Lung (tissue), 12 donors: ENCODE data around the gene ALDH1B1. TPM values are rescaled to one million over a fixed set of nuclear protein-coding genes. Genes with fewer than 3 reads are reported as not detected.

Experiments
- ATAC-seq: fragments of 200-7000 bp; cut with Tn5 transposase; one replicate; pipeline ENCODE4 v1.9.1; 2020; ENCODE audit warnings: moderate number of reproducible peaks; ENCODE audit not compliant: insufficient read depth, low FRiP score
- DNase-seq, 3 donors: peaks; one replicate each; pipeline ENCODE4 v3.0.0-alpha.2; 2013 to 2017
- H3K27ac ChIP-seq, 2 donors: one replicate each; pipeline ENCODE4 v1.5.1; 2013; ENCODE audit warnings: mild to moderate bottlenecking in 2 of 2, moderate library complexity in 2 of 2, control low read depth in 1 of 2, inconsistent platforms in 1 of 2, low read depth in 1 of 2, low read length in 1 of 2
- H3K27me3 ChIP-seq, 3 donors: one replicate each; pipeline ENCODE4 v1.5.1; 2013; ENCODE audit warnings: low read length in 2 of 3; ENCODE audit not compliant: control insufficient read depth in 3 of 3, insufficient read depth in 3 of 3
- H3K36me3 ChIP-seq, 4 donors: one replicate each; pipeline ENCODE4 v1.5.1; 2013; ENCODE audit warnings: low read length in 4 of 4, mild to moderate bottlenecking in 1 of 4, moderate library complexity in 1 of 4; ENCODE audit not compliant: control insufficient read depth in 4 of 4, insufficient read depth in 4 of 4
- H3K4me1 ChIP-seq, 5 donors: one replicate each; pipeline ENCODE4 v1.5.1; 2013; ENCODE audit warnings: low read length in 5 of 5, mild to moderate bottlenecking in 2 of 5, moderate library complexity in 1 of 5; ENCODE audit not compliant: control insufficient read depth in 5 of 5, insufficient read depth in 5 of 5
- H3K4me3 ChIP-seq: one replicate; pipeline ENCODE4 v1.5.1; 2013; ENCODE audit warnings: mild to moderate bottlenecking, control low read depth, moderate library complexity
- H3K9ac ChIP-seq, 2 donors: one replicate each; pipeline ENCODE4 v1.5.1; 2013; ENCODE audit warnings: low read length in 2 of 2, control low read depth in 1 of 2; ENCODE audit not compliant: insufficient read depth in 1 of 2
- H3K9me3 ChIP-seq, 4 donors: one replicate each; pipeline ENCODE4 v1.5.1; 2013; ENCODE audit warnings: low read length in 3 of 4, mild to moderate bottlenecking in 1 of 4, moderate library complexity in 1 of 4; ENCODE audit not compliant: control insufficient read depth in 4 of 4, insufficient read depth in 3 of 4
- whole genome bisulfite sequencing, 2 donors: extraction: QIAGEN DNeasy Blood & Tissue Kit; methylation state at CpG; one replicate each; pipeline ENCODE4 v1.1.7; 2013; 5-methylcytosine and 5-hydroxymethylcytosine counted together
- polyA plus RNA-seq, 2 donors: library from polyadenylated mRNA; stranded (reverse); fragments of 200-250 nt; gene quantifications; one replicate each; pipeline ENCODE4 v1.2.1, GENCODE V29; 2013
- total RNA-seq, 2 donors: library from RNA; depleted of rRNA in 1 of 2; stranded (reverse); fragments of >200 nt in 1 of 2; gene quantifications; one replicate each; pipeline ENCODE4 v1.2.1, GENCODE V29; 2014 to 2021
- TF ChIP-seq, protein P1 (sequence below): IDR thresholded peaks from 2 replicates; pipeline ENCODE4 v1.5.1; 2012; ENCODE audit warnings: mild to moderate bottlenecking; ENCODE audit errors: control extremely low read depth, extremely low read depth
- donor health status: control.
- donor health status: control.
- donor health status: Bipolar disorder and iron deficiency.
- donor health status: healthy.
- donor health status: DM: yes; HTN: yes; CAD: no.

The ALDH1B1 gene
- total and polyA plus RNA-seq, 4 donors = 6.4 to 21.1 (median 12.0) TPM

- 79 to 87% methylated on average over 3 of the region's 3 CpGs for WGBS, 2 donors
- no peaks in the 10 kb centered on the region for H3K9me3 ChIP-seq
- DNase-seq = no peak
- H3K4me3 ChIP-seq = no peak overlapping the region
- H3K36me3 ChIP-seq = no peaks in the 10 kb centered on the region
- no peaks in the 10 kb centered on the region for H3K4me1 ChIP-seq
- no peak overlapping the region for H3K9ac ChIP-seq
- TF ChIP-seq, protein P1, sequence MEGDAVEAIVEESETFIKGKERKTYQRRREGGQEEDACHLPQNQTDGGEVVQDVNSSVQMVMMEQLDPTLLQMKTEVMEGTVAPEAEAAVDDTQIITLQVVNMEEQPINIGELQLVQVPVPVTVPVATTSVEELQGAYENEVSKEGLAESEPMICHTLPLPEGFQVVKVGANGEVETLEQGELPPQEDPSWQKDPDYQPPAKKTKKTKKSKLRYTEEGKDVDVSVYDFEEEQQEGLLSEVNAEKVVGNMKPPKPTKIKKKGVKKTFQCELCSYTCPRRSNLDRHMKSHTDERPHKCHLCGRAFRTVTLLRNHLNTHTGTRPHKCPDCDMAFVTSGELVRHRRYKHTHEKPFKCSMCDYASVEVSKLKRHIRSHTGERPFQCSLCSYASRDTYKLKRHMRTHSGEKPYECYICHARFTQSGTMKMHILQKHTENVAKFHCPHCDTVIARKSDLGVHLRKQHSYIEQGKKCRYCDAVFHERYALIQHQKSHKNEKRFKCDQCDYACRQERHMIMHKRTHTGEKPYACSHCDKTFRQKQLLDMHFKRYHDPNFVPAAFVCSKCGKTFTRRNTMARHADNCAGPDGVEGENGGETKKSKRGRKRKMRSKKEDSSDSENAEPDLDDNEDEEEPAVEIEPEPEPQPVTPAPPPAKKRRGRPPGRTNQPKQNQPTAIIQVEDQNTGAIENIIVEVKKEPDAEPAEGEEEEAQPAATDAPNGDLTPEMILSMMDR = no peak
- no peaks in the 10 kb centered on the region for H3K27me3 ChIP-seq
- no peak overlapping the region for H3K27ac ChIP-seq
- ATAC-seq = no peak
Observed at GRCh38 chr9:38355115-38355514, 37.4 kb upstream of the ALDH1B1 start.

GRCh38 chr9:38355517-38356120 is 36.9 kb upstream of the ALDH1B1 start:
- Histone ChIP-seq H3K4me1 (peaks cover 0 to 3% (median 0%) of the 10 kb centered on the region in 5 donors), H3K9me3 (no peaks in the 10 kb centered on the region), H3K27me3 (no peaks in the 10 kb centered on the region), H3K36me3 (no peaks in the 10 kb centered on the region), H3K27ac (no peak overlapping the region), H3K4me3 (no peak overlapping the region), H3K9ac (no peak overlapping the region)
- 89 to 96% methylated on average over 3 of the region's 3 CpGs for WGBS, 2 donors
- no peak for ATAC-seq
- TF ChIP-seq, protein P1 = no peak
- no peak for DNase-seq

- no peaks in the 10 kb centered on the region for H3K36me3 ChIP-seq
- WGBS, 2 donors = 82 to 83% methylated on average over 5 of the region's 5 CpGs
- DNase-seq (no peak), ATAC-seq (no peak)
- no peak overlapping the region for H3K4me3 ChIP-seq
- peaks cover 0 to 15% (median 0%) of the 10 kb centered on the region in 5 donors for H3K4me1 ChIP-seq
- TF ChIP-seq, protein P1 = no peak
- H3K9ac ChIP-seq = no peak overlapping the region
- no peak overlapping the region for H3K27ac ChIP-seq
- H3K27me3 ChIP-seq = no peaks in the 10 kb centered on the region
- no peaks in the 10 kb centered on the region for H3K9me3 ChIP-seq
Observed at GRCh38 chr9:38356851-38357250, 35.7 kb upstream of the ALDH1B1 start.
